Motor neuron (in vitro differentiated cells): Measurements from ENCODE around the gene CACNG6. TPM values are rescaled to one million over a fixed set of nuclear protein-coding genes. Genes with fewer than 3 reads are reported as not detected.
"Not testable (repeated sequence)": the region's sequence is repeated elsewhere in the genome, so short reads cannot be mapped to it uniquely, and the experiment has no call there.

Source experiments
- ATAC-seq, 8 experiments: fragments of 200-7000 bp; cut with Tn5 transposase; replicated peaks in 6 of 8; 2 replicates each; pipeline ENCODE4 v1.8.0; 2021; ENCODE audit warnings: mild to moderate bottlenecking in 8 of 8, moderate library complexity in 8 of 8
- H3K27ac ChIP-seq, 2 donors: fragments of 250-450 bp; sonication (Bioruptor Pico); 2 replicates each; pipeline ENCODE4 v1.9.0; 2021; ENCODE audit warnings: antibody characterized with exemption in 2 of 2, mild to moderate bottlenecking in 2 of 2, moderate library complexity in 1 of 2
- H3K4me1 ChIP-seq, 2 donors: fragments of 250-450 bp; sonication (Bioruptor Pico); replicated peaks in 1 of 2; 2 replicates each; pipeline ENCODE4 v1.6.1; 2021; ENCODE audit warnings: antibody characterized with exemption in 2 of 2, mild to moderate bottlenecking in 2 of 2, moderate library complexity in 1 of 2
- H3K4me3 ChIP-seq, 5 donors: fragments of 250-450 bp; sonication (Bioruptor Pico); 2 replicates each; pipeline ENCODE4 v1.9.0; 2021; ENCODE audit warnings: antibody characterized with exemption in 5 of 5, mild to moderate bottlenecking in 5 of 5, moderate library complexity in 4 of 5
- WGBS, 10 experiments: fragments of 450-650 bp; shearing (Covaris generic); methylation state at CpG; one replicate each; pipeline ENCODE4 v1.0.0; 2022; 5-methylcytosine and 5-hydroxymethylcytosine counted together
- in situ Hi-C, 9 experiments: fragments of 400-800 bp; cut with MboI; loops; one replicate each; pipeline ENCODE4 v1.15.0; 2021; ENCODE audit warnings: low sequenced_read_pairs in 9 of 9, low pct_unique_long_range_greater_than_20kb in 2 of 9; ENCODE audit not compliant: unreplicated experiment in 9 of 9
- total RNA-seq, 8 experiments: library from RNA; unstranded; fragments of 300-600 nt; gene quantifications; 2 replicates each; pipeline versions ENCODE4 v1.2.3 to v1.2.4, GENCODE V29; 2022

CACNG6 gene
- total RNA-seq, 8 experiments from 2014 or later = 0.15 to 2.2 (median 1.0) TPM; not detected in 1

- 43 to 100% (median 80%) methylated on average over 1 to 4 of the region's 4 CpGs; no CpG with 5 or more reads in 5 of the 10 experiments for WGBS, 10 experiments
- no peak overlapping the region for H3K27ac ChIP-seq
- no peak overlapping the region for H3K4me3 ChIP-seq
- H3K4me1 ChIP-seq = peaks cover 0 to 6% of the 10 kb centered on the region in 2 donors
- in situ Hi-C loops = loop anchor here in 4 of 9 experiments (25.0 kb wide), 2 partner anchors 180 to 205 kb away; partner anchors contain the start of gene NLRP12 (in 1 of the 4)
- ATAC-seq = peak in 3 of 8 experiments; percentile 7 to 45 (median 24)
Measured at GRCh38 chr19:54017261-54017660, 25.8 kb downstream of the CACNG6 start.

- in situ Hi-C loops = loop anchor here in 5 of 9 experiments (10.0 to 25.0 kb wide), 3 partner anchors 177 to 209 kb away; partner anchors contain the start of gene NLRP12 (in 1 of the 5)
- WGBS, 10 experiments = 40 to 100% (median 66%) methylated on average over 1 to 3 of the region's 8 CpGs; no CpG with 5 or more reads in 4 of the 10 experiments
- H3K4me1 ChIP-seq = peaks cover 3 to 9% of the 10 kb centered on the region in 2 donors
- H3K4me3 ChIP-seq = no peak overlapping the region
- H3K27ac ChIP-seq = no peak overlapping the region
- no peak for ATAC-seq
Measured at GRCh38 chr19:54021363-54021762, 29.9 kb downstream of the CACNG6 start.

- Histone ChIP-seq H3K27ac (no peak overlapping the region), H3K4me1 (peaks cover 3 to 9% of the 10 kb centered on the region in 2 donors), H3K4me3 (no peak overlapping the region)
- in situ Hi-C loops = loop anchor here in 5 of 9 experiments (10.0 to 25.0 kb wide), 3 partner anchors 177 to 210 kb away; partner anchors contain the start of gene NLRP12 (in 1 of the 5)
- no peak for ATAC-seq
- WGBS, 10 experiments = 20 to 100% (median 86%) methylated on average over 1 to 13 of the region's 13 CpGs; no CpG with 5 or more reads in 2 of the 10 experiments
Measured at GRCh38 chr19:54021932-54022331, 30.5 kb downstream of the CACNG6 start.

GRCh38 chr19:54023191-54023590, 31.8 kb downstream of the CACNG6 start:
- peaks cover 3 to 9% of the 10 kb centered on the region in 2 donors for H3K4me1 ChIP-seq
- no peak overlapping the region for H3K27ac ChIP-seq
- WGBS, 10 experiments = 0 to 80% (median 43%) methylated on average over 1 to 3 of the region's 3 CpGs; no CpG with 5 or more reads in 3 of the 10 experiments
- ATAC-seq = no peak
- no peak overlapping the region for H3K4me3 ChIP-seq
- in situ Hi-C loops = loop anchor here in 5 of 9 experiments (10.0 to 25.0 kb wide), 3 partner anchors 178 to 211 kb away; partner anchors contain the start of gene NLRP12 (in 1 of the 5)

GRCh38 chr19:54024660-54025059, 33.2 kb downstream of the CACNG6 start:
- in situ Hi-C loops = loop anchor here in 6 of 9 experiments (10.0 to 25.0 kb wide), 3 partner anchors 180 to 212 kb away; partner anchors contain the start of gene NLRP12 (in 2 of the 6)
- ATAC-seq = no peak

GRCh38 chr19:54026656-54027055, 35.2 kb downstream of the CACNG6 start:
- 55 to 88% (median 73%) methylated on average over 5 to 7 of the region's 7 CpGs; no CpG with 5 or more reads in 6 of the 10 experiments for WGBS, 10 experiments

More at GRCh38 chr19:54024660-54025059, 33.2 kb downstream of the CACNG6 start:
- Histone ChIP-seq H3K4me1 (peaks cover 3 to 9% of the 10 kb centered on the region in 2 donors), H3K4me3 (no peak overlapping the region), H3K27ac (no peak overlapping the region)
- WGBS, 10 experiments = 6 to 87% (median 63%) methylated on average over 1 to 5 of the region's 9 CpGs; no CpG with 5 or more reads in 3 of the 10 experiments

GRCh38 chr19:54029301-54029700, 37.9 kb downstream of the CACNG6 start:
- no peak overlapping the region for H3K27ac ChIP-seq
- in situ Hi-C loops = loop anchor here in 2 of 9 experiments (10.0 to 25.0 kb wide), 2 partner anchors 184 to 217 kb away; partner anchors contain the start of gene NLRP12 (in 1 of the 2)
- no peak overlapping the region for H3K4me3 ChIP-seq
- no peak for ATAC-seq
- 0 to 100% (median 100%) methylated on average over 1 to 3 of the region's 3 CpGs; no CpG with 5 or more reads in 3 of the 10 experiments for WGBS, 10 experiments
- no peaks in the 10 kb centered on the region for H3K4me1 ChIP-seq

More at GRCh38 chr19:54026656-54027055, 35.2 kb downstream of the CACNG6 start:
- Histone ChIP-seq H3K4me1 (peaks cover 3% of the 10 kb centered on the region in 2 donors), H3K27ac (no peak overlapping the region), H3K4me3 (no peak overlapping the region)
- in situ Hi-C loops = loop anchor here in 2 of 9 experiments (10.0 to 25.0 kb wide), 2 partner anchors 182 to 214 kb away; partner anchors contain the start of gene NLRP12 (in 1 of the 2)
- ATAC-seq = no peak

- in situ Hi-C loops = loop anchor here in 2 of 9 experiments (10.0 to 25.0 kb wide), 2 partner anchors 185 to 218 kb away; partner anchors contain the start of gene NLRP12 (in 1 of the 2)
- Histone ChIP-seq H3K27ac (no peak overlapping the region), H3K4me1 (no peaks in the 10 kb centered on the region), H3K4me3 (no peak overlapping the region)
- ATAC-seq = peak in 3 of 8 experiments; percentile 42 to 70 (median 49)
- WGBS, 10 experiments = 13 to 100% (median 54%) methylated on average over 2 to 8 of the region's 9 CpGs; no CpG with 5 or more reads in 5 of the 10 experiments
Measured at GRCh38 chr19:54029930-54030490, 38.6 kb downstream of the CACNG6 start.

- H3K4me3 ChIP-seq = no peak overlapping the region
- H3K4me1 ChIP-seq = peaks cover 0 to 6% of the 10 kb centered on the region in 2 donors
- WGBS, 10 experiments = 15 to 73% (median 53%) methylated on average over 3 to 10 of the region's 13 CpGs; no CpG with 5 or more reads in 1 of the 10 experiments
- in situ Hi-C loops = loop anchor here in 1 of 9 experiments (25.0 kb wide), 1 partner anchor 219 kb away; the partner anchor contains the start of gene NLRP12
- no peak for ATAC-seq
- no peak overlapping the region for H3K27ac ChIP-seq
Measured at GRCh38 chr19:54030895-54031586, 39.6 kb downstream of the CACNG6 start.

- in situ Hi-C loops = loop anchor here in 1 of 9 experiments (25.0 kb wide), 1 partner anchor 223 kb away; the partner anchor contains the start of gene NLRP12
- ATAC-seq = peak in 7 of 8 experiments; percentile 52 to 98 (median 62)
- WGBS, 10 experiments = 0 to 29% (median 16%) methylated on average over 1 to 4 of the region's 4 CpGs; no CpG with 5 or more reads in 1 of the 10 experiments
- Histone ChIP-seq H3K4me1 (peaks cover 0 to 6% of the 10 kb centered on the region in 2 donors), H3K4me3 (no peak overlapping the region), H3K27ac (no peak overlapping the region)
Measured at GRCh38 chr19:54035215-54036178, 44.1 kb downstream of the CACNG6 start.

- WGBS, 10 experiments = 30 to 97% (median 83%) methylated on average over 2 to 3 of the region's 5 CpGs; no CpG with 5 or more reads in 6 of the 10 experiments
- H3K27ac ChIP-seq, H3K4me3 ChIP-seq, H3K4me1 ChIP-seq, ATAC-seq: not testable (repeated sequence)
- in situ Hi-C loops = loop anchor here in 1 of 9 experiments (25.0 kb wide), 1 partner anchor 224 kb away; the partner anchor contains the start of gene NLRP12
Measured at GRCh38 chr19:54036542-54036941, 45.1 kb downstream of the CACNG6 start.
